RWPE1 (cell line): Measurements from ENCODE around the gene CENPV.

ENCODE experiments used
- CTCF ChIA-PET: fragments of 350-600 bp; sonication (Branson Sonifier 250); formaldehyde crosslinking; extraction: SDS; loops from one replicate; lab custom pipeline; 2021; lab: Yijun Ruan, JAX
- POLR2A ChIA-PET: fragments of 400-600 bp; formaldehyde crosslinking; extraction: SDS; loops from one replicate; lab custom pipeline; 2020; ENCODE audit warnings: antibody characterized with exemption; ENCODE audit not compliant: low non-redundant PET; lab: Yijun Ruan, JAX
- DNase-seq: peaks from one replicate; pipeline ENCODE4 v3.0.0; 2012; ENCODE audit warnings: low spot score
- H3K27ac ChIP-seq: fragments of 450-650 bp; 2 replicates; pipeline ENCODE4 v1.5.1; 2017
- TF ChIP-seq, protein P1 (sequence below): fragments of 450-650 bp; conservative IDR thresholded peaks from 2 replicates; pipeline ENCODE4 v1.5.1; 2017; ENCODE audit warnings: low read depth, mild to moderate bottlenecking

CENPV gene

DNA sequence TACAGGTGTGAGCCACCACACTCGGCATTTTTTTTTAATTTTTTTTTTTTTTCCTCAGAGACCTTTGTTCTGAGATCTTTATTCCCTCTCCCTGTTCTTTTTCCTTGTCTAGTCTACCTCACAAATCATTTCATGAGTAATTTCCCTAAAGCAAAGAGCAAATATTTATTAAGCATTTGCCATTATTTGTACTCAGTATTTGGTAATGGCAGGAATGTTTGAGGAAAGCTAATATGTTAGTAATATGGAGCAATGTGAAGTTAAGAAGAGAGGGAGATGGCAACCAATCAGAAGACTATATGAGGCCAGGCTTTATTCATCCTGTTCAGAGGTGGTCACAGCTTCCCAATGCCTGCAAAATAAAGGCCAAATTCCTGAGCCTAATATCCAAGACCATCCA, 13.3 kb downstream of the CENPV start:
- H3K27ac ChIP-seq: no peak overlapping the region
- ChIA-PET CTCF (interaction anchor here (0.6 kb wide), 2 partner anchors 249 to 863 kb away, joined by 3 read pairs; no protein-coding TSS in a partner anchor), POLR2A (no interaction called here)
- DNase-seq: no peak
- TF ChIP-seq, protein P1, sequence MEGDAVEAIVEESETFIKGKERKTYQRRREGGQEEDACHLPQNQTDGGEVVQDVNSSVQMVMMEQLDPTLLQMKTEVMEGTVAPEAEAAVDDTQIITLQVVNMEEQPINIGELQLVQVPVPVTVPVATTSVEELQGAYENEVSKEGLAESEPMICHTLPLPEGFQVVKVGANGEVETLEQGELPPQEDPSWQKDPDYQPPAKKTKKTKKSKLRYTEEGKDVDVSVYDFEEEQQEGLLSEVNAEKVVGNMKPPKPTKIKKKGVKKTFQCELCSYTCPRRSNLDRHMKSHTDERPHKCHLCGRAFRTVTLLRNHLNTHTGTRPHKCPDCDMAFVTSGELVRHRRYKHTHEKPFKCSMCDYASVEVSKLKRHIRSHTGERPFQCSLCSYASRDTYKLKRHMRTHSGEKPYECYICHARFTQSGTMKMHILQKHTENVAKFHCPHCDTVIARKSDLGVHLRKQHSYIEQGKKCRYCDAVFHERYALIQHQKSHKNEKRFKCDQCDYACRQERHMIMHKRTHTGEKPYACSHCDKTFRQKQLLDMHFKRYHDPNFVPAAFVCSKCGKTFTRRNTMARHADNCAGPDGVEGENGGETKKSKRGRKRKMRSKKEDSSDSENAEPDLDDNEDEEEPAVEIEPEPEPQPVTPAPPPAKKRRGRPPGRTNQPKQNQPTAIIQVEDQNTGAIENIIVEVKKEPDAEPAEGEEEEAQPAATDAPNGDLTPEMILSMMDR: no peak

DNA sequence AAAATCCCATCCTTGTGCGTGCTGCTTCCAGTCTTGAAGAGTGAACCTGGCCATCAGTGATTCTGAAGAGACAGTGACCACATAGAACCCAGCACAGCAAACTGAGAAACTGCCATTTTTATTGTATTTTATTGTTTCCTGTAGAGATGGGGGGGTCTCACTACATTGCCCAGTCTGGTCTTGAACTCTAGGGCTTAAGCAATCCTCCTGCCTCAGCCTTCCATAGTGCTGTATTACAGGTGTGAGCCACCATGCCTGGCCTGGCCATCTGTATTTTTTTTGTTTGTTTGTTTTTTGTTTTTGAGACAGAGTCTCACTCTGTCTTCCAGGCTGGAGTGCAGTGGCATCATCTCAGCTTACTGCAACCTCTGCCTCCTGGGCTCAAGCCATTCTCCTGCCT, 13.9 kb downstream of the CENPV start:
- CTCF ChIA-PET: no interaction called here
- DNase-seq: no peak
- H3K27ac ChIP-seq: no peak overlapping the region
- TF ChIP-seq, protein P1: no peak
- POLR2A ChIA-PET: no interaction called here

DNA sequence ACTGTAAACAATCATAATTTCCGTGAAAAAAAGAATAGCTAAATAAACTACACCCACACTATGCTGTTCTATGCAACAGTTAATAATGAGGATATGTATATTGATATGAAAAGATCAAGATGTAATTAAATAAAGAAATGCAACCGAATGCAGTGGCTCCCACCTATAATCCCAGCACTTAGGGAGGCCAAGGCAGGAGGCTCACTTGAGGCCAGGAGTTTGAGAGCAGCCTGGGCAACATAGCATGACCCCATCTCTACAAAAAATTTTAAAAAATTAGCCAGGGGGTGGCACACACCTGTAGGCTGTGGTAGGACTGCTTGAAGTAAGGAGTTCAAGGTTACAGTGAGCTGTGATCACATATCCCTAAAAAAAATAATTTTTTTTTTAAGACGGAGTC, 14.9 kb downstream of the CENPV start:
- no peak for DNase-seq
- POLR2A ChIA-PET: no interaction called here
- no peak overlapping the region for H3K27ac ChIP-seq
- CTCF ChIA-PET: no interaction called here
- TF ChIP-seq, protein P1: no peak

DNA sequence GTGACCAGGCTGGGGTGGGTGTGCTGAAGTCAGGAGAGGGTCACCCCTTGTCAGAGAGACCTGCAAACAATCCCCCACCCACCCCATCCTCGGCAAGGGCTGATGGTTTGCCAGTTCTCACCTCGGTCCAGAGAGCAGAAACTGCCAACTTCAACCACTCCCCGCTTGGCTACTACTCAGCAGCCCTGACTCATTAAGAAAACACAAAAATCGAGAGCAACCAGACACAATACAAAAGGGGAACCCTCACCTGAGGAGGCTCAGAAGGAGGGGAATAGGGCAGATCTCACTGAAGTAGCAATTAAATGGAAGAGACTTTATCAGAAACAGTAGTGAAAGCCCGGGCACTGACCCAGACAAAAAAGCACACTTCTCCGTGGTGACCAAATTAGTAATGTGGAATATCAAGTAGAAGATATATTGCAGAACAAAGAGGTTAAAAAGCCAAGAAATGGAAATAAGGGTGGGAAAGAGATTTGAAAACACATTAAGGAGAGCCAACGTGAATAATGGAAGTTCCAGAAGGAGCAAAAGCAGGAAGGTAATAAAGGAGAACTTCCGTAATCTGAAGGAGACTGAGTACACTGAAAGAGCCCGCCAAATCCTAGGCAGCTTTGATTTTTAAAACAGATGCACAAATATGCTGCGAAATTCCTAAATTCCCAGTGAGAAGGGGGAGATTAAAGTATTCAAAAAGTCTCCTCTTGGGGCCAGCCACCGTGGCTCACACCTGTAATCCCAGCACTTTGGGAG, 23.6 kb downstream of the CENPV start:
- H3K27ac ChIP-seq: peak overlapping the region; percentile 59
- ChIA-PET CTCF (no interaction called here), POLR2A (no interaction called here)
- peak; percentile 65 for DNase-seq
- TF ChIP-seq, protein P1: no peak

DNA sequence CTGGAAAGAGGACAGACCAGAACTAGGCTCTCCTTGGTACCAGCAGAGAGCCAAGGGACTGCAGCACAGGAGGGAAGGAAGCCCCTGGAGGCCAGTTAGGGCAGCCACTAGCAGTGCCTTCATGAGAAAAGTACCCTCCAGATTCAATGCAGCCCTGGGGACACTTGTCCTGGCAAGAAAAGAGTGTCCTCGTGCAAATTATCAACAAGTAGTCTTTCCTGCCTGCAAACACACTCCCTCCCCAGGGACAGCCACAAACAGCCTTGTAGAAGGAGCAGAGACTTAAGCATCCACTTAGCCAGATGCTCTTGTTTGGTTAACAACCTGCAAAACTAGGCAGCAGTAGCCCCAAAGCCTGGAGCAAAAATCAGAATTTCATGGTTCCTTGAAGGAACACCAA, 24.3 kb downstream of the CENPV start:
- POLR2A ChIA-PET: no interaction called here
- H3K27ac ChIP-seq: peak overlapping the region; percentile 59
- no peak for DNase-seq
- CTCF ChIA-PET: interaction anchor here (0.7 kb wide), 1 partner anchor 9 kb away, joined by 3 read pairs; no protein-coding TSS in a partner anchor
- TF ChIP-seq, protein P1: no peak

DNA sequence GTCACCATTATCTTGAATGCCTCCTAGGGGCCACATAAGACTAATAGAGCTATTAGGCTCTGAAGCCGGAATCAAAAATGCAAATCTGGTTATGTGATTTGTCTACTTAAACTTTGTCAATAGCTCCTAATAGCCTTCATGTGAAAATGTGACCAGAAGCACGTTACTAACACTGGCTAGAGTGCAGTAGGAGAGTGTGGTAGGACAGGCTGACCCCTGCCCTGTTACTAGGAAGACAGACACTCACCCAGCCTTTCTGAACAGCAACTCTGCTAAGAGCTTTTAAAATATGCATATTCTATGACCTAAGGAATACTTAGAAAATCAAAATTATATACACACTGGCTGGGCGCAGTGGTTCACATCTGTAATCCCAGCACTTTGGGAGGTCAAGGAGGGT, 26.3 kb downstream of the CENPV start:
- no peak for DNase-seq
- no peak overlapping the region for H3K27ac ChIP-seq
- TF ChIP-seq, protein P1: no peak
- ChIA-PET POLR2A (no interaction called here), CTCF (interaction anchor here (0.6 to 1.2 kb wide), 2 partner anchors 37 to 42 kb away, joined by 3 read pairs; no protein-coding TSS in a partner anchor)
